ENCODE measurements around the gene TMEM147.

TMEM147 gene

DNA sequence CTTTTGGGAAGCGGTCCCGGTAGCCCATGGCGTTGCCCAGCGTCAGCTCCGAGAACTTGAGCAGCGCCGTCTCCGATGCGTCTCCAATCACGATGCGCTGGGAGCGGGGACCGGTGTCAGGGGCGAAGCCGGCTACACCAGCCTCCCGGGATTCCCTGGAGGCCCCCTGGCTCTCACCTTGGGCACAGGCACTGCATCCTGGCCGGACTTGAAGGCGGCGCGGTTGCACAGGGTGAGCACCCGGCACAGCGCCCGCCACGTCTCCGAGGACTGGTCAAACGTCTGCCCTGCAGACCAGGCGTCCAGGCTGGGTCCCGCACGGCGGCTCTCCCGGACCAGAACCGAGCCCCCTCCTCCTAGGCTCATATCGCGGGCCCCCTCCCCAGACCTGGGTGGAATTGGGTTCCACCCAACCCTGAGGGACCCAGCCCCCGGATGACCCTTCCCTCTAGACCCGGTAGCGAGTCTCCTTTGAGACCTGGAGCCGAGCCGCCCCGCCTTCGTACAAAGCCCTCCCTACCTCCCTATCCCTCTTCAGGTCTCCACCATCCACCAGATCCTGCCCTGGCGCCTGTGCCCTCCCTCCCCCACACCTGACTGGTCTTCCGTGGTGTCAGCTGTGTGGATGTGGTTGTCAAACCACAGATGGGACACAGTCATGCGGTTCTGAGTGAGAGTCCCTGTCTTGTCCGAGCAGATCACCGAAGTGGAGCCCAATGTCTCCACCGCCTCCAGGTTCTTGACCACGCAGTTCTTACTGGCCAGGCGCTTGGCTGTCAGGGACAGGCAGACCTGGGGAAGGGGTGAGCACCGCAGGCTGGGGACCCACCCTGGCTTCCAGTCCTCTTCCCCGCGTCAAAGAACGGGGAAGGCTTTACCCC lies 13.2 kb downstream of the TMEM147 start:
- intact Hi-C loops (cut with DNase I): no loop called here
- peak in 1 of 10 donors; percentile 76 for DNase-seq

GRCh38 chr19:35559281-35559659 lies 13.8 kb downstream of the TMEM147 start:
- intact Hi-C loops (cut with DNase I): no loop called here
- peak in 1 of 10 donors; percentile 52 for DNase-seq

DNA sequence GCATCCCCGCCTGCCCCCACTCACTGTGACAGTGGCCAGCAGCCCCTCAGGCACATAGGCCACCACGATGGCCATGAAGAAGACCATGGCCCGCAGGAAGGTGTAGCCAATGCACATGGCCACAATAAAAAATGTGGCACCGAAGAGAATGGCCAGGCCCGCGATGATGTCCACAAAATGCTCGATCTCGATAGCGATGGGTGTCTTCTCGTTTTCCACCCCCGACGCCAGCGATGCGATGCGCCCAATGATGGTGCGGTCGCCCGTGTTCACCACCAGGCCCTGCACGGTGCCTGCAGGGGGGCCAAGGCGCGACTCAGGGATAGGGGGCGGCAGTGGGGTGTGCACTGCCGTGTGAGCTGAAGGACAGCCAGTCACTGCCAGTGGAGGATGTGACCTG lies 14.4 kb downstream of the TMEM147 start:
- intact Hi-C loops (cut with DNase I): no loop called here
- DNase-seq: peak in 1 of 10 donors; percentile 79

- intact Hi-C loops (cut with DNase I): no loop called here
Observed at GRCh38 chr19:35560271-35560670, 14.8 kb downstream of the TMEM147 start.

DNA sequence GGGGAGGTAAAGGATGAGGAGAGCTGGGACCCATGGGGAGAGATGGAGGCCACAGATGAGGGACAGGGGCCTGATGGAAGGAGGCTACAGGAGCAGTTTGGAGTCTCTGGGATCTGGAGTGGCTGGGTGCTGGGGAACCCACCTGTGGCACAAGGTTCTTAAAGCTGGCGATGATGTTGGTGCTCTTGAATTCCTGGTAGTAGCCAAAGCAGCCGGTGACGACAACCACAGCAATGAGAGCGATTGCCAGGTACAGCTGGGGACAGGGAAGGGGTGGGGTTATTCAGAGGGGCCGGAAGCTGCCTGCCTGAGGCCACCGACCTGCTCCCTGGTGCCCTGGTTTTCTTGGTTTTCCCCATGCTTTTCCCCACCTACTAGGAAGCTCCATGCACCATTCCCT lies 15.3 kb downstream of the TMEM147 start:
- DNase-seq: peak in 1 of 10 donors; percentile 46
- intact Hi-C loops (cut with DNase I): no loop called here

More at GRCh38 chr19:35560271-35560670, 14.8 kb downstream of the TMEM147 start:
- peak in 1 of 10 donors; percentile 80 for DNase-seq

DNA sequence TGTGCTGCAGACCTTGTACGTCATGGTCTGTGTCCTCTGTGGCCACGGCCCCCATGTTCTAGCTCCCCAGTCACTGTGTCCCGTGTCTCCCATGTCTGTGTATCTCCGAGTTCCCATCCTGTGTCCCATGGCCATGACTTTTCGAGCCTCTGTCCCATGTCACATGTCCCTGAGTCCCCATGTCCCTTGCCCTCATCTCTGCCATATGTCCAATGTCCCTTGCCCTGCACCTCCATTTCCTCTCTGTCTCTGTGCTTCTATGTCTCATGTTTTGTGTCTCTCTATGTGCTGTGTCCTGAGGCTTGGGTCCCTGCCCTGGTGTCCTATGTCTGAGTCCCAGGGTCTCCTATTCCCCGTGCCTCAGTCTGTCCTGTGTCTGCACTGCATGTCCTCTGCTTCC lies 16.0 kb downstream of the TMEM147 start:
- peak in 1 of 10 donors; percentile 36 for DNase-seq

DNA sequence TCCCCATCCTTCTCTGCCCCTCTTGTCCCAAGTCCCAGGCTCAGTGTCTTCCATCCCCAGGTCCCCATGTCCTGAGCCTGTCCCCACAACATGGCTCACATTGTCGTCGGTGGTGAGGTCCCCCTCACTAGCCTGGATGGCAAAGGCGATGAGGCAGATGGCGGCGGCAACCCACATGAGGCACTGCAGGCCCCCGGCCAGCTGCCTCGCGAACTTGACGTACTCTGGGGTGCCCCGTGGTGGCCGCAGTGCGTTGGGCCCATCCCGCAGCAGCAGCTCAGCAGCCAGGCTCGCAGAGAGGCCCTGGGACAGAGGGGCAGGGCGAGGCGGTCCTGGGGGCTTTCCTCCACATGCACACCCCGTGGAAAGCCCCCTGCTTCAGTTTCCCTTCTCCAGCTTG lies 16.9 kb downstream of the TMEM147 start:
- peak in 1 of 10 donors; percentile 69 for DNase-seq
- intact Hi-C loops (cut with DNase I): no loop called here

More for the DNA sequence above, 16.0 kb downstream of the TMEM147 start:
- intact Hi-C loops (cut with DNase I): no loop called here

- DNase-seq: no peak
- intact Hi-C loops (cut with DNase I): no loop called here
Observed at GRCh38 chr19:35562776-35563175, 17.4 kb downstream of the TMEM147 start.

GRCh38 chr19:35563207-35563829 lies 17.9 kb downstream of the TMEM147 start, which contains the start of gene ATP4A:
Gene ATP4A (minus strand): TSS chr19:35563658. CDS start chr19:35563629, 29 bp downstream.
- intact Hi-C loops (cut with DNase I): no loop called here
- peak in 3 of 10 donors; percentile 57 to 73 (median 58) for DNase-seq

DNA sequence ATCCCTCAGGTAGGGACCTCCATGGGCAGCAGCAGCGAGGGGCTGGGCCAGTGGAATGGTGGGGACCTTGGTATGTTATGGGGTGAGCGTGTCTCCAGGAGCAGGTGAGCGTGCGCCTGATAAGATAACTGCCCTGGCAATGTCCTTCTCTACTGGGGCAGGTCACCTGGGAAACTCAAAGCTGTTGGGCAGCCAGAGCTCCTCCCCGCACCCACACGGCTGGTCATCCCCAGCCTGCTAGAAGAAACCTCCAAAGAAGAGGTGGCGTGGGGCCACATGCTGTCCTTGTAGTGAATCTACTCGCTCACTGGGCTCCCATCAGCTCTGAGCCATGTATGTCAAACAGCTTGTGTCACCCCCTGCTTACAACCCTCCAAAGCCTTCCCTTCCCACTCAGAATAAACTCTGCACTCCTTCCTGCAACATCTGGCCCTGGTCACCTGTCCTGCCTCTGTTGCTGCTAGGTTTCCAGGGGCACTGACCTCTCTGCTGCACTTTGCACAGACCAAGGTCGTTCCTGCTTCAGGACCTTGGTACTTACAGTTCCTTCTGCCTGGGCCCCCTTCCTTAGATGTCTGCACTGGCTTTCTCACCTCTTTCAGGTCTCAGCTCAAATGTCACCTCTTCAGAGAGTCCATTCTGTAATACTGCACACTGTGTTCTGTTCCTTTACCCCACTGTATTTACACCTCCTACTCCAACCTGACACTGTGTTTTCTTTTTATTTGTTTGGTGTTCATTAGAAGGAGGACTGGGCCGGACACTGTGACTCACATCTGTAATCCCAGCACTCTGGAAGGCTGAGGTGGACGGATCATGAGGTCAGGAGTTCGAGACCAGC lies 19.8 kb downstream of the TMEM147 start:
- intact Hi-C loops (cut with DNase I): no loop called here
- peak in 1 of 10 donors; percentile 57 for DNase-seq

GRCh38 chr19:35566738-35567137 lies 21.3 kb downstream of the TMEM147 start:
- DNase-seq: no peak
- intact Hi-C loops (cut with DNase I): no loop called here

GRCh38 chr19:35569281-35569781 lies 23.9 kb downstream of the TMEM147 start:
- intact Hi-C loops (cut with DNase I): no loop called here
- peak in 2 of 10 donors; percentile 31 to 39 for DNase-seq

DNA sequence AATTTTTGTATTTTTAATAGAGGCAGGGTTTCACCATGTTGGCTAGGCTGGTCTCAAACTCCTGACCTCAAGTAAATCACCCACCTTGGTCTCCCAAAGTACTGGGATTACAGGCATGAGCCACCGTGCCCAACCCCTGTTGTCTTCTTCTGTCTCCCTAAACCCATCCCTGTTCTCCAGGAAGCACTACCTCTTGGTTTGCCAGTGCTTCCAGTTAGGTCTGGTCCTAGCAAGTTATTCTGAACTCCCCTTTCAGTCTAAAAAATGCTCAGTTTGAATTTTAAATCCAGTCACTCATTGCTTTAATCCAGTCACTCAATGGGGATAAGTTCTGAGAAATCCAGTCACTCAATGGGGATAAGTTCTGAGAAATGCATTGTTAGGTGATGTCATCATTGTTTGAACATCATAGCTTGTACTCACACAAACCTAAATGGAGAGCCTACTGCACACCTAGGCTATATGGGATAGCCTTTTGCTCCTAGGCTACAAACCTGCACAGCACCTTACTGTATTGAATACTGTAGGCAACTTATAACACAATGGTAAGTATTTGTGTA lies 26.1 kb downstream of the TMEM147 start:
- DNase-seq: peak in 1 of 10 donors; percentile 33
- intact Hi-C loops (cut with DNase I): no loop called here

- intact Hi-C loops (cut with DNase I): no loop called here
- DNase-seq: no peak
Observed at GRCh38 chr19:35577918-35578317, 32.5 kb downstream of the TMEM147 start.

DNA sequence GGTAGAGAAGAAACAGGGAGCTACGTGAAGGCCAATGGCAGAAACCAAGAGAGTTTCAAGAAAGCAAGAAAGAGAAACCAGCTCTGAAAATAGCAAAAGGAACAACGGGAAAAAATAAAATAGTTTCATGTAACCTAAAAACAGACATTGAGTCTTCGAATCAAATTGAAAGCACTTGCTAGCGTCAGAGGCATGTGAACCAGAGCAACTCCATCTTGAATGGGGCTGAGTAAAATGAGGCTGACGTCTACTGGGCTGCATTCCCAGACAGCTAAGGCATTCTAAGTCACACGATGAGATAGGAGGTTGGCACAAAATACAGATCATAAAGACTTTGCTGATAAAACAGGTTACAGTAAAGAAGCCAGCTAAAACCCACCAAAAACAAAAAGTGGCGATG lies 33.3 kb downstream of the TMEM147 start:
- no peak for DNase-seq
- intact Hi-C loops (cut with DNase I): no loop called here

- no peak for DNase-seq
- intact Hi-C loops (cut with DNase I): no loop called here
Observed at GRCh38 chr19:35582760-35583159, 37.3 kb downstream of the TMEM147 start.

- DNase-seq: peak in 1 of 10 donors; percentile 45
- intact Hi-C loops (cut with DNase I): no loop called here
Observed at GRCh38 chr19:35585848-35586247, 40.4 kb downstream of the TMEM147 start, which contains the start of gene PMIS2. Gene PMIS2 (plus strand): TSS chr19:35586173. CDS start chr19:35586260, 87 bp downstream.

DNA sequence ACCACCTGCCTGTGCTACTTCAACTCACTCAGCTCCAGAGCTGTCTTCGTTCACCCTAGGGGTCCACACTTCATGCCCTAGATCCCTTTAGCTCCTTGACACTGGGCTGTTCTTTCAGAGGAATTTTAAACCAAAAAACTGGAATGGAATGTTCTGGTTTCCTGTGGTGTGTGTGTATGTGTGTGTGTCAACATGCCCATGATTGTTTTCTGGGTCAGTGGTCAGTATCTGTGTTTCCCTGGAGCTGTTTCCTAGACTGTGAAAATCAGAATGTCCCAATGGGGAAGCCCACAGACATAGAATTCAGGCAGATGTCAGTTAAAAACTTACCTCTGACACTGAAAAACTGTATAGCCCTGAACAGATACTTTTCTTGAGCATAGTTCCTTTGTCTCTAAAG lies 41.9 kb downstream of the TMEM147 start:
- DNase-seq: no peak
- intact Hi-C loops (cut with DNase I): no loop called here

GRCh38 chr19:35590875-35591274 lies 45.4 kb downstream of the TMEM147 start:
- DNase-seq: no peak
- intact Hi-C loops (cut with DNase I): no loop called here

DNA sequence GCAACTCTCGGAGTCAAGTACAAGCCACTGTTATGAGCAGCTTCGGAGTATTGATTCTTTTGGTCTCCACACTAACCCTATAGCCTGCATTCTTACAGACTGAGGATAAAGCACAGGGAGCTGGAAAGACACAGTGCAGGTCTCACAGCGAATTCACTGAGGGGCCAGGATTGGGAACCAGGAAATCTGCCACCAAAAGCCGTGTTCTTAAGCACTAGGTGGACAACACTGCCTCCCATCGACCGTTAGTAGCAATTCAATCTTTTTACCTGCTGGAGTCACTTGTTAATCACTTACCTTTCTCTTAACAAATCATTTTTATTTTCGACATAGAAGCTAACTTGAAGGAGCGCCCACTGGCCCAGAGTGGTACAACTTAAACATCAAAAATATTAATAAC lies 46.8 kb downstream of the TMEM147 start:
- DNase-seq: peak in 1 of 10 donors; percentile 54
- intact Hi-C loops (cut with DNase I): loop anchor here (2.0 kb wide), 1 partner anchor 81 kb away; no protein-coding TSS in a partner anchor

Measured in posterior cingulate gyrus (tissue), 11 donors.